Spleen (tissue), 11 donors: ENCODE measurements around the gene CXCL1. TPM values are rescaled to one million over a fixed set of nuclear protein-coding genes. Genes with fewer than 3 reads are reported as not detected.

Experiments
- DNase-seq: peaks from one replicate; pipeline ENCODE4 v3.0.0-alpha.2; 2020
- H3K27ac ChIP-seq, 8 donors: fragments of 200-600 bp; sonication (generic) in 7 of 8; 1 replicate in 4 of 8; 2 replicates in 4 of 8; pipeline versions ENCODE4 v1.5.0 to v1.8.0; 2016 to 2021; ENCODE audit warnings: inconsistent platforms in 4 of 8, mild to moderate bottlenecking in 4 of 8, moderate library complexity in 1 of 8
- H3K27me3 ChIP-seq, 7 donors: fragments of 200-600 bp; sonication (generic) in 6 of 7; replicated peaks in 1 of 7; 1 replicate in 4 of 7; 2 replicates in 3 of 7; pipeline versions ENCODE4 v1.5.0 to v1.8.0; 2016 to 2021; ENCODE audit warnings: inconsistent platforms in 3 of 7, mild to moderate bottlenecking in 1 of 7
- H3K36me3 ChIP-seq, 6 donors: fragments of 200-600 bp; sonication (generic) in 5 of 6; 1 replicate in 4 of 6; 2 replicates in 2 of 6; pipeline versions ENCODE4 v1.5.0 to v1.8.0; 2016 to 2021; ENCODE audit warnings: inconsistent platforms in 2 of 6
- H3K4me1 ChIP-seq, 6 donors: fragments of 200-600 bp; sonication (generic) in 5 of 6; 1 replicate in 3 of 6; 2 replicates in 3 of 6; pipeline versions ENCODE4 v1.5.0 to v1.8.0; 2016 to 2021; ENCODE audit warnings: inconsistent platforms in 3 of 6
- H3K4me3 ChIP-seq, 8 donors: fragments of 200-600 bp; sonication (generic) in 7 of 8; 1 replicate in 4 of 8; 2 replicates in 4 of 8; pipeline versions ENCODE4 v1.5.0 to v1.8.0; 2016 to 2021; ENCODE audit warnings: inconsistent platforms in 4 of 8, mild to moderate bottlenecking in 4 of 8, moderate library complexity in 2 of 8
- H3K9me3 ChIP-seq, 8 donors: fragments of 200-600 bp; sonication (generic) in 7 of 8; 1 replicate in 4 of 8; 2 replicates in 4 of 8; pipeline versions ENCODE4 v1.5.0 to v1.8.0; 2016 to 2021; ENCODE audit warnings: inconsistent platforms in 4 of 8
- CTCF ChIP-seq, 11 experiments: fragments of 200-600 bp in 7 of 11; fragments of 450-650 bp in 4 of 11; sonication (generic) in 4 of 11; IDR thresholded peaks in 8 of 11; conservative IDR thresholded peaks in 3 of 11; 1 replicate in 7 of 11; 2 replicates in 4 of 11; pipeline versions ENCODE4 v1.4.0 to v1.8.0; 2016 to 2021; ENCODE audit warnings: antibody characterized with exemption in 11 of 11, inconsistent platforms in 4 of 11, mild to moderate bottlenecking in 1 of 11
- POLR2A ChIP-seq, 3 donors: fragments of 450-650 bp; IDR thresholded peaks; one replicate each; pipeline ENCODE4 v1.5.1; 2017; ENCODE audit warnings: antibody characterized with exemption in 3 of 3, mild to moderate bottlenecking in 1 of 3
- POLR2AphosphoS5 ChIP-seq, 3 donors: sonication (generic); formaldehyde crosslinking; IDR thresholded peaks; one replicate each; pipeline ENCODE4 v1.5.1; 2017; ENCODE audit warnings: antibody characterized with exemption in 3 of 3
- WGBS, 5 donors: extraction: QIAGEN DNeasy Blood & Tissue Kit in 3 of 5; methylation state at CpG; one replicate each; pipeline versions ENCODE4 v1.1.5 to v1.1.7; 2013 to 2018; 5-methylcytosine and 5-hydroxymethylcytosine counted together
- intact Hi-C: fragments of 100-400 bp; cut with DNase I; formaldehyde crosslinking; loops from one replicate; pipeline ENCODE4 v1.15.0; 2023; ENCODE audit warnings: low total_unique reads
- polyA plus RNA-seq, 3 donors: library from polyadenylated mRNA; stranded (reverse); fragments of 200-250 nt; gene quantifications; one replicate each; pipeline ENCODE4 v1.2.1, GENCODE V29; 2013
- total RNA-seq, 7 donors: library from RNA; depleted of rRNA in 3 of 7; stranded (reverse); fragments of >200 nt in 3 of 7; fragmentation: NEBNext Ultra II Directional in 4 of 7; extraction: Animal tissue kit (Norgen Biotek cat#: 25700) in 4 of 7; gene quantifications; one replicate each; pipeline versions ENCODE4 v1.1.0 to v1.2.1, GENCODE V29; 2016 to 2021
- donor health status: healthy with polysubstance abuse.
- donor health status: DM: no; HTN: no; CAD: no; lungs with moderate emphysema.
- donor health status: DM: no; HTN: no; CAD: no.
- donor health status: Bipolar disorder and iron deficiency.
- donor health status: healthy.
- donor health status: DM: no; HTN: no; CAD: no.
- donor health status: DM: yes; HTN: yes; CAD: no.

The CXCL1 gene
- total and polyA plus RNA-seq, 10 donors: 40.9 to 208 (median 154) TPM

GRCh38 chr4:73851293-73851692 is 17.9 kb upstream of the CXCL1 start:
- Histone ChIP-seq H3K4me3 (no peak overlapping the region), H3K27ac (no peak overlapping the region), H3K27me3 (peaks cover 0 to 11% (median 0%) of the 10 kb centered on the region in 7 donors), H3K36me3 (no peaks in the 10 kb centered on the region), H3K4me1 (peaks cover 0 to 25% (median 3%) of the 10 kb centered on the region in 6 donors), H3K9me3 (no peaks in the 10 kb centered on the region)
- intact Hi-C loops: no loop called here
- TF ChIP-seq POLR2AphosphoS5 (IDR thresholded peaks at IDR 0.05): no peak
- no peak for TF ChIP-seq POLR2A (IDR thresholded peaks at IDR 0.05)
- no peak for TF ChIP-seq CTCF (IDR thresholded peaks at IDR 0.05 in 8 of 11, conservative IDR thresholded peaks at IDR 0.05 in 3 of 11)
- WGBS, 5 donors: 47 to 73% (median 66%) methylated on average over 1 of the region's 1 CpG
- DNase-seq: no peak

DNA sequence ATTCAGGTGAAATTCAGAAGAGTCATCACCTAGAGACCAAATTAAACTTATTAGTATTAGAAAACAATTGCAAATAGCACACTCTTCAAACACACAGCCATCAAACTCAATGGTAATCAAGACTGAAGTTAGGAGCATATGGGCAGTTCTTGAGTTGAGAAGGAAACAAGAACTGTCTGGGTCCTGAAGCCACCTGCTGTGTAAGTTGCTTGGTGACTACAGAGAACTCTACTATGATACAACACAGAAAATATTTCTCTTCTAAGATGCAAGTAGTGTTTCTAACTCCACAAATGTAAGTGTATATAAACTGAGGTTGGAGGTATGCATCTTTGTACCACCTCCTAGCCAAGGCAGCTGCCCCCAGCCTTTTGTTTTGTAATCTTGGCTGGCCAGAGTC is 16.4 kb upstream of the CXCL1 start:
- no peaks in the 10 kb centered on the region for H3K9me3 ChIP-seq
- DNase-seq: no peak
- intact Hi-C loops: no loop called here
- H3K27ac ChIP-seq: no peak overlapping the region
- peaks cover 0 to 24% (median 3%) of the 10 kb centered on the region in 6 donors for H3K4me1 ChIP-seq
- H3K36me3 ChIP-seq: no peaks in the 10 kb centered on the region
- no peak for TF ChIP-seq POLR2A (IDR thresholded peaks at IDR 0.05)
- no peak for TF ChIP-seq POLR2AphosphoS5 (IDR thresholded peaks at IDR 0.05)
- no peak for TF ChIP-seq CTCF (IDR thresholded peaks at IDR 0.05 in 8 of 11, conservative IDR thresholded peaks at IDR 0.05 in 3 of 11)
- H3K4me3 ChIP-seq: no peak overlapping the region
- H3K27me3 ChIP-seq: peaks cover 0 to 11% (median 0%) of the 10 kb centered on the region in 7 donors

DNA sequence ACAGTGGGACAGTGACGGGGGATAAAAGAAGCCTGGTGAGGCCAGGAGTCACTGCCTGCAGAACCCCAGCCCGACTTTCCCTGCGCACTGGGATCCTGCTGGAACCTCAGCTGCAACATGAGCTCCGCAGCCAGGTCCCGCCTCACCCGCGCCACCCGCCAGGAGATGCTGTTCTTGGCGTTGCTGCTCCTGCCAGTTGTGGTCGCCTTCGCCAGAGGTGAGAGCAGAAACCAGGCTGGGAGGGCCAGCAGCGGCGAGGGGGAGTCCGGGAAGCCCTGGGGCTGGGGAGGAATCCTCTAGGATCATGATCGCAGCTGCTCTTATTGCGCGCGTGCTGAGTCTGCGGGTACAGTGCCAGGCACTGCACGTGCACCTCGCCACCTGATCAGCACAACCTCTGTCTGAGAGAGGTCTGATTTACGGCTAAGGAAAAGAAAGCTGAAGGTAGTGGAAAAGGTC is 15.9 kb upstream of the CXCL1 start, which contains the start of gene PF4V1:
Gene PF4V1, plus strand, starts transcription at position 51 of the 459 bp plus-strand sequence. Its CDS starts 67 bp downstream, at position 118.
- DNase-seq: peak; percentile 75
- 24 to 38% (median 34%) methylated on average over 13 to 22 of the region's 22 CpGs for WGBS, 5 donors
- Histone ChIP-seq H3K36me3 (no peaks in the 10 kb centered on the region), H3K4me3 (peak within 1 kb of the TSS in 4 of 8 donors; percentile 2 to 30 (median 9)), H3K27ac (no peak within 1 kb of the TSS), H3K9me3 (no peaks in the 10 kb centered on the region), H3K4me1 (peaks cover 0 to 24% (median 3%) of the 10 kb centered on the region in 6 donors), H3K27me3 (peaks cover 0 to 11% (median 0%) of the 10 kb centered on the region in 7 donors)
- intact Hi-C loops: no loop called here
- TF ChIP-seq CTCF (IDR thresholded peaks at IDR 0.05 in 8 of 11, conservative IDR thresholded peaks at IDR 0.05 in 3 of 11) (no peak), POLR2A (IDR thresholded peaks at IDR 0.05) (no peak), POLR2AphosphoS5 (IDR thresholded peaks at IDR 0.05) (no peak)

- no peak for TF ChIP-seq CTCF (IDR thresholded peaks at IDR 0.05 in 8 of 11, conservative IDR thresholded peaks at IDR 0.05 in 3 of 11)
- TF ChIP-seq POLR2A (IDR thresholded peaks at IDR 0.05): no peak
- no peak for TF ChIP-seq POLR2AphosphoS5 (IDR thresholded peaks at IDR 0.05)
- intact Hi-C loops: no loop called here
- no peak for DNase-seq
- Histone ChIP-seq H3K27ac (no peak overlapping the region), H3K4me3 (peak overlapping the region in 4 of 8 donors; percentile 2 to 30 (median 9)), H3K27me3 (peaks cover 0 to 11% (median 0%) of the 10 kb centered on the region in 7 donors), H3K4me1 (peaks cover 0 to 24% (median 3%) of the 10 kb centered on the region in 6 donors), H3K36me3 (no peaks in the 10 kb centered on the region), H3K9me3 (no peaks in the 10 kb centered on the region)
- WGBS, 5 donors: 35 to 52% (median 46%) methylated on average over 8 of the region's 8 CpGs
Measured at GRCh38 chr4:73853718-73854473, 15.3 kb upstream of the CXCL1 start.
